ENCODE data around the gene LPP. TPM values are rescaled to one million over a fixed set of nuclear protein-coding genes. Genes with fewer than 3 reads are reported as not detected.
A peak's percentile ranks its signal among the peaks of the same experiment; 100 is the strongest.

Gene LPP
- total and polyA plus RNA-seq, 2 donors (not counting 1 experiment from before 2014, with no cell fraction given), result 7.6 to 81.7 TPM

GRCh38 chr3:188295876-188296275 lies 141.9 kb downstream of the LPP start:
- CTCF ChIA-PET, result interaction anchor here (0.5 to 0.9 kb wide), 2 partner anchors 189 to 546 kb away, joined by 3 read pairs; no protein-coding TSS in a partner anchor
- Histone ChIP-seq H3K4me2 (replicated peaks; ENCODE audit: low read depth, low read length, poor library complexity, severe bottlenecking) (peak overlapping the region; percentile 56), H2AFZ (ENCODE audit: insufficient read depth, low read depth, low read length, poor library complexity, severe bottlenecking) (no peak overlapping the region), H3K9me3 (ENCODE audit: control extremely low read depth in 1 of 3, control insufficient read depth in 2 of 3, insufficient read depth in 1 of 3, low read length in 2 of 3) (no peaks in the 10 kb centered on the region), H3K79me2 (ENCODE audit: control insufficient read depth, insufficient read depth, low read length) (peaks cover 19% of the 10 kb centered on the region), H3K27me3 (replicated peaks in 1 of 4; ENCODE audit: control extremely low read depth in 1 of 4, control insufficient read depth in 3 of 4, insufficient read depth in 4 of 4, low read length in 3 of 4) (no peaks in the 10 kb centered on the region), H3K9ac (ENCODE audit: low read length) (no peak overlapping the region), H3K36me3 (replicated peaks in 1 of 2; ENCODE audit: control extremely low read depth in 1 of 2, control insufficient read depth in 1 of 2, extremely low read depth in 1 of 2, insufficient read depth in 2 of 2, low read length in 1 of 2) (no peaks in the 10 kb centered on the region), H3K4me1 (ENCODE audit: control insufficient read depth in 2 of 2, insufficient read depth in 2 of 2, low read length in 2 of 2) (peaks cover 55 to 57% of the 10 kb centered on the region in 2 donors), H4K20me1 (ENCODE audit: control insufficient read depth, insufficient read depth, low read length, poor library complexity, severe bottlenecking) (no peaks in the 10 kb centered on the region), H3K27ac (ENCODE audit: low read length in 2 of 2) (no peak overlapping the region), H3K4me3 (ENCODE audit: control extremely low read depth in 1 of 5, extremely low read depth in 1 of 5, insufficient read depth in 1 of 5, low read depth in 2 of 5, low read length in 4 of 5) (no peak overlapping the region)
- ATAC-seq (ENCODE audit: low read depth) (no peak), DNase-seq (no peak)
- 100% methylated on average over 1 of the region's 3 CpGs for WGBS (ENCODE audit: insufficient coverage)
- Mint-ChIP-seq H3K4me3 (peak overlapping the region; percentile 33), H3K27ac (peak overlapping the region; percentile 28), H3K4me1 (peaks cover 87% of the 10 kb centered on the region), H3K9me3 (ENCODE audit: insufficient read depth) (no peaks in the 10 kb centered on the region), H3K27me3 (no peaks in the 10 kb centered on the region)
- intact Hi-C loops (cut with micrococcal nuclease), result loop anchor here (2.0 to 10.0 kb wide), 3 partner anchors 13 to 51 kb away; no protein-coding TSS in a partner anchor
- POLR2A ChIA-PET, result no interaction called here
- TF ChIP-seq CTCF (IDR thresholded peaks at IDR 0.05) (no peak), EZH2 (IDR thresholded peaks at IDR 0.05; ENCODE audit: borderline replicate concordance, insufficient read depth, low read depth, low read length, poor library complexity, severe bottlenecking) (no peak)

- H3K27me3 ChIP-seq (replicated peaks in 1 of 4; ENCODE audit: control extremely low read depth in 1 of 4, control insufficient read depth in 3 of 4, insufficient read depth in 4 of 4, low read length in 3 of 4), result no peaks in the 10 kb centered on the region
- H3K27me3 Mint-ChIP-seq, result no peaks in the 10 kb centered on the region
- peak overlapping the region; percentile 56 for H3K4me2 ChIP-seq (replicated peaks; ENCODE audit: low read depth, low read length, poor library complexity, severe bottlenecking)
- TF ChIP-seq EZH2 (IDR thresholded peaks at IDR 0.05; ENCODE audit: borderline replicate concordance, insufficient read depth, low read depth, low read length, poor library complexity, severe bottlenecking) (no peak), CTCF (IDR thresholded peaks at IDR 0.05) (no peak)
- H3K36me3 ChIP-seq (replicated peaks in 1 of 2; ENCODE audit: control extremely low read depth in 1 of 2, control insufficient read depth in 1 of 2, extremely low read depth in 1 of 2, insufficient read depth in 2 of 2, low read length in 1 of 2), result no peaks in the 10 kb centered on the region
- peak overlapping the region in 1 of 2 donors; percentile 20 for H3K27ac ChIP-seq (ENCODE audit: low read length in 2 of 2)
- no peak overlapping the region for H3K9ac ChIP-seq (ENCODE audit: low read length)
- H3K4me1 ChIP-seq (ENCODE audit: control insufficient read depth in 2 of 2, insufficient read depth in 2 of 2, low read length in 2 of 2), result peaks cover 50 to 51% of the 10 kb centered on the region in 2 donors
- no peaks in the 10 kb centered on the region for H4K20me1 ChIP-seq (ENCODE audit: control insufficient read depth, insufficient read depth, low read length, poor library complexity, severe bottlenecking)
- H3K4me3 ChIP-seq (ENCODE audit: control extremely low read depth in 1 of 5, extremely low read depth in 1 of 5, insufficient read depth in 1 of 5, low read depth in 2 of 5, low read length in 4 of 5), result no peak overlapping the region
- H3K4me1 Mint-ChIP-seq, result peaks cover 86% of the 10 kb centered on the region
- H3K79me2 ChIP-seq (ENCODE audit: control insufficient read depth, insufficient read depth, low read length), result peaks cover 18% of the 10 kb centered on the region
- no peaks in the 10 kb centered on the region for H3K9me3 Mint-ChIP-seq (ENCODE audit: insufficient read depth)
- no peak overlapping the region for H2AFZ ChIP-seq (ENCODE audit: insufficient read depth, low read depth, low read length, poor library complexity, severe bottlenecking)
- no peaks in the 10 kb centered on the region for H3K9me3 ChIP-seq (ENCODE audit: control extremely low read depth in 1 of 3, control insufficient read depth in 2 of 3, insufficient read depth in 1 of 3, low read length in 2 of 3)
- intact Hi-C loops (cut with micrococcal nuclease), result loop anchor here (5.0 to 10.0 kb wide), 2 partner anchors 40 to 52 kb away; no protein-coding TSS in a partner anchor
- WGBS (ENCODE audit: insufficient coverage), result 45% methylated on average over 1 of the region's 5 CpGs
- CTCF ChIA-PET, result interaction anchor here (0.9 to 2.8 kb wide), 2 partner anchors 10 to 547 kb away, joined by 3 to 9 read pairs; no protein-coding TSS in a partner anchor
- peak; percentile 67 for DNase-seq
- peak overlapping the region; percentile 33 for H3K4me3 Mint-ChIP-seq
- POLR2A ChIA-PET, result interaction anchor here (0.5 kb wide), 1 partner anchor 305 kb away, joined by 3 read pairs; no protein-coding TSS in a partner anchor
- peak overlapping the region; percentile 39 for H3K27ac Mint-ChIP-seq
- peak; percentile 76 for ATAC-seq (ENCODE audit: low read depth)
Measured at GRCh38 chr3:188296761-188297612, 143.0 kb downstream of the LPP start.
